H9 (cell line): Measurements from ENCODE around the gene EPHB3. TPM values are rescaled to one million over a fixed set of nuclear protein-coding genes. Genes with fewer than 3 reads are reported as not detected.

ENCODE experiments used
- DNase-seq: peaks from one replicate; pipeline ENCODE4 v3.0.0-alpha.2; 2017
- H2AFZ ChIP-seq: one replicate; pipeline ENCODE4 v1.6.1; 2013; ENCODE audit warnings: mild to moderate bottlenecking, low read length, control low read depth, moderate library complexity
- H2AK5ac ChIP-seq: 2 replicates; pipeline ENCODE4 v1.6.1; 2013; ENCODE audit warnings: low read length, control low read depth, mixed read lengths; ENCODE audit not compliant: insufficient read length
- H2BK120ac ChIP-seq: one replicate; pipeline ENCODE4 v1.6.1; 2013; ENCODE audit warnings: low read depth, mild to moderate bottlenecking, low read length, control low read depth, inconsistent platforms; ENCODE audit not compliant: poor library complexity, severe bottlenecking
- H2BK12ac ChIP-seq: 2 replicates; pipeline ENCODE4 v1.6.1; 2013; ENCODE audit warnings: low read length, control low read depth, mixed read lengths, low read depth; ENCODE audit not compliant: insufficient read length
- H2BK15ac ChIP-seq: 2 replicates; pipeline ENCODE4 v1.6.1; 2013; ENCODE audit warnings: low read depth, low read length, control low read depth
- H2BK20ac ChIP-seq: one replicate; pipeline ENCODE4 v1.6.1; 2013; ENCODE audit warnings: low read depth, mild to moderate bottlenecking, low read length, control low read depth, inconsistent platforms; ENCODE audit not compliant: poor library complexity, severe bottlenecking
- H2BK5ac ChIP-seq: 2 replicates; pipeline ENCODE4 v1.6.1; 2013; ENCODE audit warnings: low read length, control low read depth, mixed read lengths; ENCODE audit not compliant: insufficient read length
- H3K14ac ChIP-seq: 2 replicates; pipeline ENCODE4 v1.6.1; 2013; ENCODE audit warnings: low read length, control low read depth; ENCODE audit not compliant: insufficient read depth
- H3K18ac ChIP-seq: 2 replicates; pipeline ENCODE4 v1.6.1; 2013; ENCODE audit warnings: low read depth, mild to moderate bottlenecking, mixed read lengths, low read length, control low read depth; ENCODE audit not compliant: insufficient read length
- H3K23ac ChIP-seq: 2 replicates; pipeline ENCODE4 v1.6.1; 2013; ENCODE audit warnings: low read length, control low read depth, mixed read lengths, low read depth; ENCODE audit not compliant: insufficient read length
- H3K23me2 ChIP-seq: 2 replicates; pipeline ENCODE4 v1.6.1; 2013; ENCODE audit warnings: low read depth, mild to moderate bottlenecking, mixed read lengths, low read length, control low read depth; ENCODE audit not compliant: insufficient read length, poor library complexity, severe bottlenecking
- H3K27ac ChIP-seq: 2 replicates; pipeline ENCODE4 v1.5.1; 2013; ENCODE audit warnings: low read length, control low read depth, mixed read lengths, low read depth; ENCODE audit not compliant: insufficient read length
- H3K27me3 ChIP-seq: 2 replicates; pipeline ENCODE4 v1.6.1; 2013; ENCODE audit warnings: low read length, control low read depth, inconsistent platforms; ENCODE audit not compliant: insufficient read depth
- H3K4ac ChIP-seq: 2 replicates; pipeline ENCODE4 v1.6.1; 2013; ENCODE audit warnings: low read depth, mild to moderate bottlenecking, control low read depth, inconsistent platforms, low read length, moderate library complexity
- H3K4me1 ChIP-seq: 2 replicates; pipeline ENCODE4 v1.6.1; 2013; ENCODE audit warnings: low read length, control low read depth, inconsistent platforms; ENCODE audit not compliant: insufficient read depth
- H3K4me2 ChIP-seq: 2 replicates; pipeline ENCODE4 v1.6.1; 2013; ENCODE audit warnings: low read length, control low read depth, mixed read lengths; ENCODE audit not compliant: insufficient read length, insufficient read depth
- H3K56ac ChIP-seq: 2 replicates; pipeline ENCODE4 v1.6.1; 2013; ENCODE audit warnings: low read depth, mild to moderate bottlenecking, mixed read lengths, low read length, control low read depth; ENCODE audit not compliant: insufficient read length
- H3K79me1 ChIP-seq: 2 replicates; pipeline ENCODE4 v1.6.1; 2013; ENCODE audit warnings: low read depth, mild to moderate bottlenecking, moderate library complexity, low read length, control low read depth, inconsistent platforms; ENCODE audit not compliant: insufficient read depth, poor library complexity, severe bottlenecking
- H3K79me2 ChIP-seq: 2 replicates; pipeline ENCODE4 v1.6.1; 2013; ENCODE audit warnings: low read length, control low read depth, inconsistent platforms; ENCODE audit not compliant: insufficient read depth
- H3K9ac ChIP-seq: 2 replicates; pipeline ENCODE4 v1.6.1; 2013; ENCODE audit warnings: low read length, control low read depth, mixed read lengths; ENCODE audit not compliant: insufficient read length; ENCODE audit errors: extremely low read depth
- H3K9me3 ChIP-seq: one replicate; pipeline ENCODE4 v1.6.1; 2013; ENCODE audit warnings: low read depth, low read length, inconsistent platforms; ENCODE audit not compliant: control insufficient read depth
- H3T11ph ChIP-seq: one replicate; pipeline ENCODE4 v1.6.1; 2013; ENCODE audit warnings: mild to moderate bottlenecking, low read length, control low read depth, inconsistent platforms
- H4K20me1 ChIP-seq: one replicate; pipeline ENCODE4 v1.6.1; 2013; ENCODE audit not compliant: control insufficient read depth, insufficient read length, insufficient read depth
- H4K5ac ChIP-seq: 2 replicates; pipeline ENCODE4 v1.6.1; 2013; ENCODE audit warnings: low read depth, mild to moderate bottlenecking, mixed read lengths, low read length, control low read depth; ENCODE audit not compliant: insufficient read length
- H4K8ac ChIP-seq: replicated peaks from 2 replicates; pipeline ENCODE4 v1.6.1; 2013; ENCODE audit warnings: low read length, control low read depth, mixed read lengths, low read depth; ENCODE audit not compliant: insufficient read length
- H4K91ac ChIP-seq: 2 replicates; pipeline ENCODE4 v1.6.1; 2013; ENCODE audit warnings: low read depth, mild to moderate bottlenecking, moderate library complexity, mixed read lengths, low read length, control low read depth; ENCODE audit not compliant: insufficient read length
- H3K27ac Mint-ChIP-seq, 3 experiments: 2 replicates in 2 of 3; 3 replicates in 1 of 3; pipeline ENCODE4 v1.8.0; 2020 to 2021; ENCODE audit warnings: mixed read lengths in 3 of 3, mild to moderate bottlenecking in 1 of 3, moderate library complexity in 1 of 3
- H3K27me3 Mint-ChIP-seq: 2 replicates; pipeline ENCODE4 v1.8.0; 2021; ENCODE audit warnings: low read depth, mild to moderate bottlenecking, moderate library complexity, mixed read lengths
- H3K36me3 Mint-ChIP-seq, 3 experiments: 2 replicates in 2 of 3; 3 replicates in 1 of 3; pipeline ENCODE4 v1.8.0; 2020 to 2021; ENCODE audit warnings: low read depth in 3 of 3, mixed read lengths in 3 of 3; ENCODE audit not compliant: insufficient read depth in 1 of 3
- H3K4me1 Mint-ChIP-seq, 2 experiments: 2 replicates each; pipeline ENCODE4 v1.8.0; 2020; ENCODE audit warnings: mixed read lengths in 2 of 2
- H3K4me3 Mint-ChIP-seq, 2 experiments: 2 replicates in 1 of 2; 3 replicates in 1 of 2; pipeline ENCODE4 v1.8.0; 2020 to 2021; ENCODE audit warnings: mild to moderate bottlenecking in 2 of 2, mixed read lengths in 2 of 2, moderate library complexity in 1 of 2
- H3K9me3 Mint-ChIP-seq, 2 experiments: 2 replicates in 1 of 2; 3 replicates in 1 of 2; pipeline ENCODE4 v1.8.0; 2020; ENCODE audit warnings: mild to moderate bottlenecking in 2 of 2, mixed read lengths in 2 of 2, moderate library complexity in 1 of 2
- CTCF ChIP-seq: fragments of 200-600 bp; sonication (generic); conservative IDR thresholded peaks from 3 replicates; pipeline ENCODE4 v1.8.0; 2021; ENCODE audit warnings: antibody characterized with exemption, mild to moderate bottlenecking
- WGBS: extraction: QIAGEN DNeasy Blood & Tissue Kit; methylation state at CpG from one replicate; pipeline ENCODE4 v1.1.7; 2013; ENCODE audit warnings: missing lambda C conversion rate, low lambda C conversion rate, mixed read lengths; ENCODE audit not compliant: insufficient read length; ENCODE audit errors: extremely low coverage; 5-methylcytosine and 5-hydroxymethylcytosine counted together
- total RNA-seq: library from RNA; stranded (reverse); gene quantifications from 2 replicates; pipeline ENCODE4 v1.2.1, GENCODE V29; 2021

The EPHB3 gene
- total RNA-seq, 1 experiment from 2014 or later, result 1.0 TPM

- peak overlapping the region; percentile 66 for H3K27ac ChIP-seq
Measured at GRCh38 chr3:184526088-184526433, 35.5 kb upstream of the EPHB3 start.

More at GRCh38 chr3:184526088-184526433, 35.5 kb upstream of the EPHB3 start:
- Histone ChIP-seq H2BK12ac (no peak overlapping the region), H2AFZ (no peak overlapping the region), H4K5ac (no peak overlapping the region), H2BK15ac (no peak overlapping the region), H3K79me1 (no peaks in the 10 kb centered on the region), H3K23me2 (peaks cover 8% of the 10 kb centered on the region), H3K23ac (no peak overlapping the region), H4K91ac (no peak overlapping the region), H3K9ac (peak overlapping the region; percentile 32), H2BK20ac (no peak overlapping the region), H2BK5ac (no peak overlapping the region), H2BK120ac (no peak overlapping the region), H4K20me1 (no peaks in the 10 kb centered on the region), H3K56ac (no peak overlapping the region), H3T11ph (no peak overlapping the region), H3K4me1 (peaks cover 3% of the 10 kb centered on the region; the same call in 1 of the 2 replicates), H4K8ac (no peak overlapping the region), H3K9me3 (no peaks in the 10 kb centered on the region), H3K18ac (peak overlapping the region; percentile 91), H2AK5ac (no peak overlapping the region), H3K27me3 (no peaks in the 10 kb centered on the region), H3K4me2 (peak overlapping the region; percentile 76), H3K79me2 (no peaks in the 10 kb centered on the region), H3K4ac (no peak overlapping the region), H3K14ac (peak overlapping the region; percentile 96; the same call in 1 of the 2 replicates)
- peak overlapping the region in 2 of 3 experiments; percentile 82 to 91; a peak in 4 of 7 replicates for H3K27ac Mint-ChIP-seq
- no CpG with 5 or more reads among the region's 12 CpGs for WGBS
- peaks cover 13% of the 10 kb centered on the region for H3K27me3 Mint-ChIP-seq
- no peak for DNase-seq
- TF ChIP-seq CTCF, result peak; percentile 61
- no peaks in the 10 kb centered on the region for H3K36me3 Mint-ChIP-seq
- peak overlapping the region; percentile 74 to 85 for H3K4me3 Mint-ChIP-seq
- no peaks in the 10 kb centered on the region for H3K9me3 Mint-ChIP-seq
- peaks cover 21% of the 10 kb centered on the region in 2 experiments for H3K4me1 Mint-ChIP-seq
